AG04450 (cell line): ENCODE measurements around the gene TOLLIP. TPM values are rescaled to one million over a fixed set of nuclear protein-coding genes. Genes with fewer than 3 reads are reported as not detected.
A peak's percentile ranks its signal among the peaks of the same experiment; 100 is the strongest.

ENCODE experiments used
- CTCF ChIA-PET: fragments of 300-600, 350-600 bp; formaldehyde crosslinking; extraction: SDS; loops from one replicate; lab custom pipeline; 2022; ENCODE audit warnings: antibody characterized with exemption, inconsistent platforms; lab: Charles Lee
- POLR2A ChIA-PET: fragments of 350-600 bp; formaldehyde crosslinking; extraction: SDS; loops from one replicate; lab custom pipeline; 2021; ENCODE audit warnings: antibody characterized with exemption, inconsistent platforms; lab: Yijun Ruan, JAX
- DNase-seq: peaks from one replicate; pipeline ENCODE4 v3.0.0-alpha.2; 2011; ENCODE audit warnings: low read depth, low spot score
- H3K27ac ChIP-seq: one replicate; pipeline ENCODE4 v1.5.1; 2012; ENCODE audit warnings: low read depth, low read length, control low read depth
- H3K27me3 ChIP-seq: one replicate; pipeline ENCODE4 v1.6.0; 2012; ENCODE audit warnings: low read length; ENCODE audit not compliant: control insufficient read depth, insufficient read depth
- H3K4me3 ChIP-seq: 2 replicates; pipeline ENCODE4 v1.5.1; 2011; ENCODE audit warnings: mild to moderate bottlenecking, low read depth, low read length, control low read depth
- H3K9me3 ChIP-seq: 2 replicates; pipeline ENCODE4 v1.5.1; 2012; ENCODE audit warnings: low read length; ENCODE audit not compliant: control insufficient read depth, insufficient read depth
- polyA plus RNA-seq: library from polyadenylated mRNA; depleted of rRNA; stranded (reverse); fragments of >200 nt; gene quantifications from 2 replicates; pipeline ENCODE4 v1.2.3, GENCODE V29; 2011
- TF ChIP-seq, protein P1 (sequence below): IDR thresholded peaks from 2 replicates; pipeline ENCODE4 v1.5.1; 2011; ENCODE audit warnings: low read depth, low read length, control low read depth, inconsistent platforms

Gene TOLLIP
- polyA plus RNA-seq, 1 experiment: 24.3 TPM

DNA sequence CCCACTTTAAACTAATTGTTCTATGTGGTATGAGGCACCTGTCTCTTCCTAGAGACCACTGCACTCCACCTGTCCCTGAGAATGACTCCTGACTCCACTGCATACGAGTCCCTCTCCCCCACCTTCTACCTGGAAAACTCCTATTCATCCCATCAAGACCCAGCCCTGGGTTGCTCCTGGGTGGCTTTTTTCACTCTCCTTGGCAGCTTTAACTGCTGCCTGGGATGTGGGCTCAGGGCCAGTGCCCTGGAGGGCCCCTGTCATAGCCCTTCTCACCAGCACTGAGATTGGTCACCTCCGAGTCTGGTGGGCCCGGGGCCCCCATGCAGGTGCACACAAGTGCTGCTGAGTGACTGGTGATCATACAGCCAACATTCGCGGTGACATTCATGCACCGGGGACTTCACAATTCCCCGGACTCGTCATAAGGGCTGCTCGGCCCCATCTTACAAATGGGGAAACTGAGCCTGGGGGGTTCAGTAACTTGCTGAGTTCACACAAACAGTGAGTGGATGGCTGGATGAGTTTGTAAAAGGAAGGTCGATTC, 25.9 kb upstream of the TOLLIP start:
- CTCF ChIA-PET: interaction anchor here (0.8 kb wide), 1 partner anchor 180 kb away, joined by 3 read pairs; no protein-coding TSS in a partner anchor
- H3K9me3 ChIP-seq: peaks cover 11% of the 10 kb centered on the region; the same call in 1 of the 2 replicates
- no peak for DNase-seq
- H3K27ac ChIP-seq: no peak overlapping the region
- TF ChIP-seq, protein P1, sequence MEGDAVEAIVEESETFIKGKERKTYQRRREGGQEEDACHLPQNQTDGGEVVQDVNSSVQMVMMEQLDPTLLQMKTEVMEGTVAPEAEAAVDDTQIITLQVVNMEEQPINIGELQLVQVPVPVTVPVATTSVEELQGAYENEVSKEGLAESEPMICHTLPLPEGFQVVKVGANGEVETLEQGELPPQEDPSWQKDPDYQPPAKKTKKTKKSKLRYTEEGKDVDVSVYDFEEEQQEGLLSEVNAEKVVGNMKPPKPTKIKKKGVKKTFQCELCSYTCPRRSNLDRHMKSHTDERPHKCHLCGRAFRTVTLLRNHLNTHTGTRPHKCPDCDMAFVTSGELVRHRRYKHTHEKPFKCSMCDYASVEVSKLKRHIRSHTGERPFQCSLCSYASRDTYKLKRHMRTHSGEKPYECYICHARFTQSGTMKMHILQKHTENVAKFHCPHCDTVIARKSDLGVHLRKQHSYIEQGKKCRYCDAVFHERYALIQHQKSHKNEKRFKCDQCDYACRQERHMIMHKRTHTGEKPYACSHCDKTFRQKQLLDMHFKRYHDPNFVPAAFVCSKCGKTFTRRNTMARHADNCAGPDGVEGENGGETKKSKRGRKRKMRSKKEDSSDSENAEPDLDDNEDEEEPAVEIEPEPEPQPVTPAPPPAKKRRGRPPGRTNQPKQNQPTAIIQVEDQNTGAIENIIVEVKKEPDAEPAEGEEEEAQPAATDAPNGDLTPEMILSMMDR: no peak
- H3K27me3 ChIP-seq: peaks cover 6% of the 10 kb centered on the region
- POLR2A ChIA-PET: interaction anchor here (1.0 kb wide), 2 partner anchors 8 to 239 kb away, joined by 3 to 7 read pairs; no protein-coding TSS in a partner anchor
- H3K4me3 ChIP-seq: peak overlapping the region; percentile 61

DNA sequence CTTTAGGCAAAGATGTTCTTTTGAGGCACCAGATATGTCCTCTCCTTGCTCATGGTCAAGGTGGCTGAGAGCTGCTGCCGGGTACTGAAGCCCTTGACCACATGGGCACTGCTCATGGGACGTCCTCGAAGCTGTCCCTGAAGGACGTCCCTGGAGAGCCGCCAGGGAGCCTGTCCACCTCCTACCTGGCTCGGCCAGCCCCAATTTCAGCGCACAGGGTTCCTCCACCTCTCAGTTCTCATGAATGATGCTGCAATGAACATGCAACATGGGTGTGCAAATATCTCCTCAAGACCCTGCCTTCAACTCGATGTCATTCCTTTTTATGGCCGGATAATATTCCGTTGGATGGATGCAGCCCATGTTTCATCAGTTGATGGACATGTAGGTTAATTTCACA, 24.4 kb upstream of the TOLLIP start:
- ChIA-PET POLR2A (no interaction called here), CTCF (no interaction called here)
- Histone ChIP-seq H3K27ac (no peak overlapping the region), H3K9me3 (peaks cover 11% of the 10 kb centered on the region; the same call in 1 of the 2 replicates), H3K27me3 (peaks cover 6% of the 10 kb centered on the region), H3K4me3 (no peak overlapping the region)
- DNase-seq: no peak
- TF ChIP-seq, protein P1: no peak

DNA sequence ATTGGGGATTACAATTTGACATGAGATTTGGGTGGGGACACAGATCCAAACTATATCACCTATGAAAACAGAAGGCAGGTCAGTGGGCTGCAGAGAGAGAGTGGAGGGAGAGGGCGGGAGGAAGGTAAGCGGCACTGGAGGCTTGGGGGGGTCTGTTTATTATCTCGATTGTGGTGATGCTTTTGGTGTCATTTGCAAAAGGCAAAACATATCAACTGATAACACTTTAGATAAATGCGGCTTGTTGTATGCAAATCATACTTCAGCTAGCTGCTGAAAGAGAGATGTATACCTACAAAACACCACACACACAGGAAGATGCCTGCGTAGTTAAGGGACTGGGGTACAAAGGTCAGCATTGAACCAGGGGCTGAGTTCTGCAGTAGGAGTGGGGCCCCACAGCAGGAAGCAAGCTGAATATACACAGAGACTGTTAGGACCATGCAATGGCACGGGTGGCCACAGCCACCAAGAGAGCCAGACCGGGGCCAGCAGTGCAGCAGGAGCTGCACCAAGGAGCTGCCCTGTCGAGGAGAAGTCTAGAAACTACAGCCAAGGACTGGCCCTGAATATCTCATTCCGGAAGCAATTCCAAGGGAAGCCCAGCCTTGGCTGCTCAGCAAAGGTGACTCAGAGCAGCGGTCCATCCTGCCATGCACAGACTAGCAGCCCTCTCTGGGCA, 23.8 kb upstream of the TOLLIP start:
- H3K27ac ChIP-seq: no peak overlapping the region
- H3K9me3 ChIP-seq: peaks cover 10% of the 10 kb centered on the region; the same call in 1 of the 2 replicates
- TF ChIP-seq, protein P1: no peak
- no peak overlapping the region for H3K4me3 ChIP-seq
- CTCF ChIA-PET: no interaction called here
- POLR2A ChIA-PET: no interaction called here
- DNase-seq: no peak
- H3K27me3 ChIP-seq: peaks cover 9% of the 10 kb centered on the region

DNA sequence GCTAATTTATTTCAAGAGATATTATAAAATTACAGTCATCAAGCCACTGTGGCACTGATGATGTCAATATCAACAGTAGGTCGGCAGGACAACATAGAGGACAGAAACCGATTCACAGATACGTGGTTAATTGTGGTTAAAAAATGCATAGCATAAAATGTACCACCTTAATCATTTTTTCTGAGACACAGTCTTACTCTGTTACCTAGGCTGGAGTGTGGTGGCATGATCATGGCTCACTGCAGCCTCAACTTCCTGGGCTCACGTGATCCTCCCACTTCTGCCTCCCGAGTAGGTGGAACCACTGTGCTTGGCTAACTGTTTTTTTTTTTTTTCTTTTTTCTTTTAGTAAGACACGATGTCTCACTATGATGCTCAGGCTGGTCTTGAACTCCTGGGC, 21.0 kb upstream of the TOLLIP start:
- H3K27ac ChIP-seq: no peak overlapping the region
- peaks cover 7% of the 10 kb centered on the region; the same call in 1 of the 2 replicates for H3K9me3 ChIP-seq
- CTCF ChIA-PET: no interaction called here
- no peak for DNase-seq
- peaks cover 6% of the 10 kb centered on the region for H3K27me3 ChIP-seq
- POLR2A ChIA-PET: interaction anchor here (0.7 kb wide), 1 partner anchor 249 kb away, joined by 4 read pairs; no protein-coding TSS in a partner anchor
- TF ChIP-seq, protein P1: no peak
- H3K4me3 ChIP-seq: no peak overlapping the region

DNA sequence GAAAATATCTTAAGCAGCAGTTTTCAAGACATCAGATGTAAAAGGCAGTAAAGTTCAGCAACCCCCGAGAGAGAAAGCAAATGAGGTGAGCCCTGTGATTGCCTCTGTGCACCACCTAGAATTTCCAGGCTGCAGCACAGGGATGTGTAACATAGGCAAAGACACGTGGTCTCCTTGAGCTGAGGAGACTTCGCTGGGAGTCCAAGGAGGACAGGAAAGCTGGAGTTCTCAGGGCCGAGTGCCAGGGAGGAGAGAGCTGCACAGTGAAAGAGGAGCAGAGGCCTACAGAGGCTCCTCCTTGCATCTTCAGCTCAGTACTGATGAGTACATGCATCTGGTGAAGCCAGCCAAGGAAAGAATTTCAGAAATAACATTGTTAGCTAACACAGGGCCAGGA, 17.6 kb upstream of the TOLLIP start:
- Histone ChIP-seq H3K27ac (peak overlapping the region; percentile 57), H3K9me3 (no peaks in the 10 kb centered on the region), H3K4me3 (0 out of 2 replicates have a peak overlapping the region, but pooled peaks have one; percentile 10), H3K27me3 (peaks cover 5% of the 10 kb centered on the region)
- TF ChIP-seq, protein P1: no peak
- ChIA-PET POLR2A (interaction anchor here (0.8 to 1.7 kb wide), 4 partner anchors 9 to 65 kb away, joined by 3 to 7 read pairs (median 4); partner anchors contain the start of genes BRSK2 and TOLLIP), CTCF (no interaction called here)
- DNase-seq: no peak
